SU-DHL-6 (cell line): ENCODE measurements around the gene THSD7A.

Experiments
- H2AFZ ChIP-seq: fragments of 200-600 bp; sonication (generic); 2 replicates; pipeline ENCODE4 v1.6.1; 2014; ENCODE audit warnings: low read depth, mild to moderate bottlenecking, moderate library complexity, mixed read lengths, antibody characterized with exemption, low read length; ENCODE audit not compliant: severe bottlenecking
- H3F3A ChIP-seq: fragments of 200-600 bp; shearing (Covaris generic); 2 replicates; pipeline ENCODE4 v1.6.0; 2016; ENCODE audit warnings: antibody characterized with exemption, mild to moderate bottlenecking; ENCODE audit not compliant: insufficient read depth
- H3K27ac ChIP-seq: fragments of 200-600 bp; sonication (generic); 2 replicates; pipeline ENCODE4 v1.5.1; 2016; ENCODE audit warnings: low read depth, mild to moderate bottlenecking, low read length, moderate library complexity, mixed read lengths
- H3K27me3 ChIP-seq: fragments of 200-600 bp; sonication (generic), shearing (Covaris generic); 2 replicates; pipeline ENCODE4 v1.6.0; 2014; ENCODE audit warnings: mild to moderate bottlenecking, low read length
- H3K36me3 ChIP-seq: fragments of 200-600 bp; sonication (generic); 2 replicates; pipeline ENCODE4 v1.6.1; 2014; ENCODE audit warnings: mild to moderate bottlenecking, low read length, mixed read lengths
- H3K4me2 ChIP-seq: fragments of 300-600, 200-600 bp; shearing (Covaris generic), sonication (generic); 2 replicates; pipeline ENCODE4 v1.6.0; 2014; ENCODE audit warnings: low read length, low read depth, mild to moderate bottlenecking; ENCODE audit not compliant: poor library complexity, severe bottlenecking
- H3K4me3 ChIP-seq: fragments of 200-600 bp; sonication (generic); 2 replicates; pipeline ENCODE4 v1.5.1; 2014; ENCODE audit warnings: antibody characterized with exemption, low read length, mild to moderate bottlenecking, mixed read lengths; ENCODE audit not compliant: insufficient read depth, poor library complexity, severe bottlenecking
- H3K79me2 ChIP-seq: fragments of 200-600 bp; sonication (generic); 2 replicates; pipeline ENCODE4 v1.6.1; 2014; ENCODE audit warnings: mild to moderate bottlenecking, low read length, moderate library complexity; ENCODE audit not compliant: insufficient read depth
- H3K9ac ChIP-seq: fragments of 200-600 bp; sonication (generic); 2 replicates; pipeline ENCODE4 v1.7.0; 2014; ENCODE audit warnings: mild to moderate bottlenecking, low read length
- H3K9me2 ChIP-seq: fragments of 200-600 bp; sonication (generic); replicated peaks from 2 replicates; pipeline ENCODE4 v1.6.1; 2014; ENCODE audit warnings: low read length; ENCODE audit not compliant: insufficient read depth
- H3K9me3 ChIP-seq: fragments of 200-600 bp; sonication (generic); 2 replicates; pipeline ENCODE4 v1.6.1; 2014; ENCODE audit warnings: low read length, mixed read lengths; ENCODE audit not compliant: insufficient read depth
- H4K20me1 ChIP-seq: fragments of 200-600 bp; sonication (generic); 2 replicates; pipeline ENCODE4 v1.6.1; 2014; ENCODE audit warnings: low read depth, mild to moderate bottlenecking, antibody characterized with exemption, low read length, moderate library complexity, mixed read lengths
- CTCF ChIP-seq: fragments of 200-600 bp; sonication (generic); IDR thresholded peaks from one replicate; pipeline ENCODE4 v1.5.1; 2017; ENCODE audit warnings: antibody characterized with exemption, mild to moderate bottlenecking, low read length, moderate library complexity; ENCODE audit not compliant: insufficient read depth, poor library complexity, severe bottlenecking
- EZH2phosphoT487 ChIP-seq: fragments of 200-600 bp; sonication (generic), shearing (Covaris generic); conservative IDR thresholded peaks from 2 replicates; pipeline ENCODE4 v1.6.1; 2018; ENCODE audit warnings: mild to moderate bottlenecking, antibody characterized with exemption, low read length, moderate library complexity, mixed read lengths

Gene THSD7A

GRCh38 chr7:11648101-11648500, 183.9 kb downstream of the THSD7A start:
- no peak overlapping the region for H3K27ac ChIP-seq
- H3K9ac ChIP-seq: no peak overlapping the region
- H4K20me1 ChIP-seq: no peaks in the 10 kb centered on the region; the same call in 1 of the 2 replicates
- H3K9me2 ChIP-seq: no peaks in the 10 kb centered on the region
- no peaks in the 10 kb centered on the region for H3K27me3 ChIP-seq
- H3K36me3 ChIP-seq: no peaks in the 10 kb centered on the region
- H3K4me2 ChIP-seq: no peak overlapping the region
- H2AFZ ChIP-seq: no peak overlapping the region
- TF ChIP-seq CTCF (no peak), EZH2phosphoT487 (no peak)
- no peak overlapping the region for H3K4me3 ChIP-seq
- H3F3A ChIP-seq: no peaks in the 10 kb centered on the region
- no peaks in the 10 kb centered on the region for H3K9me3 ChIP-seq
- H3K79me2 ChIP-seq: no peaks in the 10 kb centered on the region

DNA sequence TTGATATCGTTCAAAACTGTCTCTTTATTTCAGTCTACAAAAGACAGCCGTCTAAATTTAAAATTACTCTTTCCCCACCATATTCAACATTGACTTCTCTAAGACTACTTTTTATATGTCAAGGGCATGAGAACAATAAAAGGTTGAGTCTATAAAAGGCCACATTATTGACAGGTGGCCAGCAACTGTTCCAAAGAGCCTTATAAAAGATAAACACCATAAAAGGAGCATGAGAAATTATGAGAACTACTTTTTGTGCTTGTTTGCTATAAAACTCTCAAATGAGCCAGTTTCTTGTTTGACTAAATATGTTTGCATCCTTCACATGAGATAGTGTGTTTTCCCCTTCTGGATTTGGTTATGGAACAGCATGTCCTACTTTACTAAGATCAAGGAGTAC, 189.2 kb downstream of the THSD7A start:
- Histone ChIP-seq H3K27ac (no peak overlapping the region), H3F3A (no peaks in the 10 kb centered on the region), H3K36me3 (no peaks in the 10 kb centered on the region), H3K79me2 (no peaks in the 10 kb centered on the region), H4K20me1 (no peaks in the 10 kb centered on the region), H3K9me2 (no peaks in the 10 kb centered on the region), H3K4me3 (no peak overlapping the region), H3K4me2 (no peak overlapping the region), H3K27me3 (no peaks in the 10 kb centered on the region), H3K9me3 (no peaks in the 10 kb centered on the region), H3K9ac (no peak overlapping the region), H2AFZ (no peak overlapping the region)
- TF ChIP-seq CTCF (no peak), EZH2phosphoT487 (no peak)

- Histone ChIP-seq H2AFZ (no peak overlapping the region), H3K27me3 (no peaks in the 10 kb centered on the region), H3F3A (no peaks in the 10 kb centered on the region), H3K9me3 (no peaks in the 10 kb centered on the region), H4K20me1 (no peaks in the 10 kb centered on the region), H3K9me2 (no peaks in the 10 kb centered on the region), H3K79me2 (no peaks in the 10 kb centered on the region), H3K4me3 (no peak overlapping the region), H3K4me2 (no peak overlapping the region), H3K27ac (no peak overlapping the region), H3K36me3 (no peaks in the 10 kb centered on the region), H3K9ac (no peak overlapping the region)
- TF ChIP-seq EZH2phosphoT487 (no peak), CTCF (no peak)
Measured at GRCh38 chr7:11642276-11642675, 189.7 kb downstream of the THSD7A start.
